DND-41 (cell line): ENCODE data around the gene FAM13A.

ENCODE experiments used
- CTCF ChIP-seq: IDR thresholded peaks from 2 replicates; pipeline ENCODE4 v1.5.1; 2012; ENCODE audit warnings: borderline replicate concordance, low read length, moderate library complexity, mild to moderate bottlenecking; ENCODE audit not compliant: poor library complexity, severe bottlenecking; ENCODE audit errors: extremely low read depth
- EZH2 ChIP-seq: IDR thresholded peaks from 3 replicates; pipeline ENCODE4 v1.6.1; 2012; ENCODE audit warnings: borderline replicate concordance, low read depth, mild to moderate bottlenecking, moderate library complexity, low read length, inconsistent platforms; ENCODE audit not compliant: severe bottlenecking

- TF ChIP-seq CTCF (no peak), EZH2 (no peak)
These were observed 92.5 kb downstream of the FAM13A start for GRCh38 chr4:88964450-88964849.
